Measurements from ENCODE around the gene HOXA3. TPM values are rescaled to one million over a fixed set of nuclear protein-coding genes. Genes with fewer than 3 reads are reported as not detected.

HOXA3 gene
- total RNA-seq, 1 experiment from 2014 or later: 12.0 TPM

DNA sequence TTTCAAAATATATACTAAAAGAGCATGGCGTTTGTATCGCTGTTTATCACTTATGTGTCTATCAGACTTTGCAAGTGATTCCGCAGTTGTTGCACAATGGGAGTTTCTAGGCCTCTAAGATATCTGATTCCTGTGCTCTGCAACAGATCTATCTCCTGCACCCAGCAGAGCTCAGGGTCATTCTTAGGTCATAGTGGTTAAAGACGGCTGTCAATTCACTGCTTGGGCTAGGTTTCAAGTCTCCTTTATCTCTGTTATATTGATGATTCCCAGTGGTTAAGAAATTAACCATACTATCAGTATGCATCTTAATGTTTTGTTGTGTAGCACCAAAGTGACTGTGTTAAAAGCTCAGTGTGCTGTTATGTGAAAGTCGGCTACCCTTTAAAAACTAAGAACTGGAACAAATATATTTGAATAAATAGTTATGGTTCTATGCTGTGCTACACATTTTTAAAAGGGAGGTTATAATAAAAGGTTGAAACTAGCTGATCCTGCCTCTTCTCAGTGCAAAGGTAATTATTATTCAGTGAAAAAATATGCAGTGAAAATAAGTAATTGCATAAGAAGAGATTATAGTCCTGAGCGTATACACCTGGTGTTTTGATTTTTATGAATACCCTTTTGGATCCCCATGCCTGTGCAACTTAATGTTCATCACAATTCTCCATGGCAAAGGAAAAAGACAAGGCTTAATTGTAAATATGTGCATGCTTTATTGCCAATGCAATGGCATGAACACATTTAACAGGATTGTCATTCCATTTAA lies 80.6 kb downstream of the HOXA3 start:
- H3K9me3 ChIP-seq (replicated peaks): no peaks in the 10 kb centered on the region
- no peak overlapping the region for H3K4me3 ChIP-seq
- DNase-seq: peak in 1 of 2 experiments; percentile 40
- no peaks in the 10 kb centered on the region for H3K27me3 ChIP-seq
- H3K36me3 ChIP-seq: no peaks in the 10 kb centered on the region
- no peak overlapping the region for H3K27ac ChIP-seq
- peaks cover 3% of the 10 kb centered on the region; the same call in 1 of the 2 replicates for H3K4me1 ChIP-seq

DNA sequence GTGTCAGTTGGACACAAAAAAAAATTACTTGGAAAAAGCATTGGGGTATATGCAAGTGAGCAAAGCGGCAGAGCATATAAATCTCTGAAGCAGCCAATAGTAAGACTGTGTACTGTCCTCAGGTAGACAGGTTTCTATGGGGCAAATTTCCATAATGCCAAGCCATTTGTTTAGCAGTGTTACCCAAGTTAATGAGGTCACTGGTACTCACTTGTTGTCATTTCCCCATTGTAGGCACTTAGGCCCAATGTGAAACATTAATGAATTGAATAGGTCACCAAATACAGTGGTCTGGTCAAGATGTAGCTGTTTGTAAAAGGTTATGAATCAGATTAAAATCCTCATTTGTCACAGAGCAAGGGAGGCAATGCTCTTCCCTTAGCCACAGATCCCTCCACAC lies 84.1 kb downstream of the HOXA3 start:
- no peaks in the 10 kb centered on the region for H3K9me3 ChIP-seq (replicated peaks)
- no peaks in the 10 kb centered on the region for H3K36me3 ChIP-seq
- H3K4me1 ChIP-seq: peaks cover 10% of the 10 kb centered on the region
- H3K4me3 ChIP-seq: no peak overlapping the region
- DNase-seq: no peak
- no peaks in the 10 kb centered on the region for H3K27me3 ChIP-seq
- no peak overlapping the region for H3K27ac ChIP-seq

DNA sequence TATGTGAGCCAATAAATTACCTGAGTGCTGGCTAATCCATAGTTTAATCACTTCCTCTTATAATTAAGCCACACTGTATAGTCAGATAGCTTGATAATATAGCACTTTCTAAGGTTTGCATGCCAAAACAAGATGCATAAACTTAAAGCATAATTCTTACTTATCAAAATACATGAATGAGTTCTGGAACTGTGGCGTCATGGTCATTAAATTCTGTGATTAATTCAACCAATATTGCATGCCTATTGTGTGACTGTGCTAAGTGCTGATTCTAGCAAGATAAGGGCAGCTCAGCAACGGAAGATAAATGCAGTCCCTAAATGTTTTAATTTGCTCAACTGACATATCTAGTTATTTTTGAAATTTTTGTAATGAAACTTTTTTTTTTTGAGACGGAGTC lies 86.2 kb downstream of the HOXA3 start:
- H3K4me3 ChIP-seq: no peak overlapping the region
- peaks cover 6% of the 10 kb centered on the region for H3K4me1 ChIP-seq
- no peak for DNase-seq
- H3K9me3 ChIP-seq (replicated peaks): no peaks in the 10 kb centered on the region
- H3K27me3 ChIP-seq: no peaks in the 10 kb centered on the region
- no peaks in the 10 kb centered on the region for H3K36me3 ChIP-seq
- no peak overlapping the region for H3K27ac ChIP-seq

DNA sequence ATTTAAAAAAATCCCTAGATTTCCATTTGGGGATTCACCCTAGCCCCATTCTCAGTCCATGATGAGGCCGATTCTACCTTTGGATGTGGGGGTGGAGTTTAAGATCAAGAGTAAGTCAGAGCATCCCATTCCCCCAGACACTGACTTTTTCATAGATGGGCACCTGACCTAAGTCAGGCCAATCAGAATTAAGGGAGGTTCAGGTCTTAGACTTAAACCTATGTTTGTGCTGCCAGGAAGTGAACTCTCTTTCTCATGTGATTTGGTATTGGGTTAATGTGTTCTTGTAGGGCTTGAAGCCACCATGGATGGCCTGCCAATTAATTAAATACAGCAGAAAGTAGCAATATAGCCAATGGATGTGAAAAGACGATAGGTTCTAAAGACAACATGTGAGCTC lies 86.7 kb downstream of the HOXA3 start:
- H3K27me3 ChIP-seq: no peaks in the 10 kb centered on the region
- no peak overlapping the region for H3K4me3 ChIP-seq
- H3K9me3 ChIP-seq (replicated peaks): no peaks in the 10 kb centered on the region
- H3K4me1 ChIP-seq: peaks cover 6% of the 10 kb centered on the region; the same call in 1 of the 2 replicates
- no peaks in the 10 kb centered on the region for H3K36me3 ChIP-seq
- no peak overlapping the region for H3K27ac ChIP-seq
- DNase-seq: no peak

DNA sequence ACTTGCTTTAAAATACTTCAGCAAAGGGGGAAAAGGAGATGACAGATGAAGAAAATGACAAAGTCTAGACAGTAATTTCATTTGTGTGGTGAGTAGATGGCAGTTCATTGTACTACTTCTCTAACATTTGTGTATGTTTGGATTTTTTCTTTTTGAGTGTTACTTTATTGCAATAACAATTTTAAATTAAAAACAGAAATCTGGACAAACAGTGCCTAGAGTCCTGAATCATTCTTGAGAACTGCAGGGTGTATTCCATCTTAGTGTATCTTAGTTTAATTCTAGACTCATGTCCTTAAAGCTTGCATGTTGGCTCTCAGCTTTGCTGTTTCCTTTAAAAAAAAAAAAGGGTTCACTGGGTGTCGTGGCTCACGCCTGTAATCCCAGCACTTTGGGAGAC lies 87.7 kb downstream of the HOXA3 start:
- no peak for DNase-seq
- H3K27me3 ChIP-seq: no peaks in the 10 kb centered on the region; the same call in 1 of the 2 replicates
- no peak overlapping the region for H3K27ac ChIP-seq
- H3K9me3 ChIP-seq (replicated peaks): no peaks in the 10 kb centered on the region
- no peak overlapping the region for H3K4me3 ChIP-seq
- H3K4me1 ChIP-seq: peaks cover 6% of the 10 kb centered on the region; the same call in 1 of the 2 replicates
- H3K36me3 ChIP-seq: no peaks in the 10 kb centered on the region

DNA sequence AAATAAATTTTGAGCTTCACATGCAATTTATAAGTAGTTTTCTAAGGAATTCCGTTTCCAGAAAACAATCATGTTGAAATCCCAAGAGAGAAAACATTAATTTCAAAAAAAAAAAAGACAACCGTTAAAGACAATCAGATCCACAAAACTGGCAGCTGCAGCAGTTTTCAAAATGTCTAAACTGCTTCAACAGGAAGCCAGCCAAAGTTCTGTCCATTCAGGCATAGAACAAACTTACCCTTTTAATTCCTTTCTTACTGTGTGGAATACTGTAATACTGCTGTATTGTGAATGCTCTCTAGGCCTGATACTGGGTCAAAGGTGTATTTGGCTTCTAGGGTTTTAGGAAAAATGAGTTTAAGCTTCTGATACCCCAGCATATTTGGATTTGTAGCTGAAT lies 88.2 kb downstream of the HOXA3 start:
- Histone ChIP-seq H3K27ac (no peak overlapping the region), H3K9me3 (replicated peaks) (no peaks in the 10 kb centered on the region), H3K4me3 (no peak overlapping the region), H3K4me1 (peaks cover 6% of the 10 kb centered on the region; the same call in 1 of the 2 replicates), H3K36me3 (no peaks in the 10 kb centered on the region), H3K27me3 (no peaks in the 10 kb centered on the region; the same call in 1 of the 2 replicates)
- no peak for DNase-seq

DNA sequence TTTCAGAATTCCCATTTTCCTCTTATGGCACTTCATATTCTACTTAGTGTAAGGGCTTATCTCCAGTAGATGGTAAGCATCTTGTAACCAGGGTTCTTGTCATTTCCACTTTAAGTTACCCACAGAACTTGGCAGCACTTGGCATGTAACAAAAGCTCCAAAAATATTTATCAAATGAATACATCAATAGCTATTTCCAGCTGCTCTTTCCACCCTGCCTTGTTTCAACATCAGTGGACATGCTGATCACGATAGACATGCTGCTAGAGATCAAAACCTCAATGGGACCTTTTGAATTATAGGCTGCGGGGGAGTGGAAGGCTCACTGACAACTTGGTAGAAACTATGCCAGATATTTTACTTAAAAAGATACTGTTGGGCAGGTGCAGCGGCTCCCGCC lies 89.4 kb downstream of the HOXA3 start:
- no peak overlapping the region for H3K27ac ChIP-seq
- no peaks in the 10 kb centered on the region for H3K36me3 ChIP-seq
- H3K4me1 ChIP-seq: peaks cover 6% of the 10 kb centered on the region; the same call in 1 of the 2 replicates
- no peaks in the 10 kb centered on the region for H3K9me3 ChIP-seq (replicated peaks)
- no peak overlapping the region for H3K4me3 ChIP-seq
- no peak for DNase-seq
- H3K27me3 ChIP-seq: no peaks in the 10 kb centered on the region; the same call in 1 of the 2 replicates

Other genes with a start within 250 kb of the HOXA3 start
- 6.8 and 7.3 TPM in 2 replicates for gene HOXA1, start 56.6 kb downstream of the HOXA3 start, total RNA-seq (2014; rRNA removed; shearing (Covaris generic))
- gene HOXA2, start 49.9 kb downstream of the HOXA3 start, total RNA-seq (2014; rRNA removed; shearing (Covaris generic)): 2.8 and 4.2 TPM in 2 replicates
- 5.3 and 5.6 TPM in 2 replicates for gene HOXA4, start 21.8 kb downstream of the HOXA3 start, total RNA-seq (2014; rRNA removed; shearing (Covaris generic))
- gene HOXA5, start 8.9 kb downstream of the HOXA3 start, total RNA-seq (2014; rRNA removed; shearing (Covaris generic)): 10.4 and 11.9 TPM in 2 replicates
- gene HOXA6, start 4.8 kb downstream of the HOXA3 start, total RNA-seq (2014; rRNA removed; shearing (Covaris generic)): 3.8 and 4.6 TPM in 2 replicates
- gene HOXA7, start 4.1 kb upstream of the HOXA3 start, total RNA-seq (2014; rRNA removed; shearing (Covaris generic)): 38.6 and 40.4 TPM in 2 replicates
- 0.10 and 0.30 TPM in 2 replicates for gene HOXA9, start 13.0 kb upstream of the HOXA3 start, total RNA-seq (2014; rRNA removed; shearing (Covaris generic))
- gene HOXA10, start 21.7 kb upstream of the HOXA3 start, total RNA-seq (2014; rRNA removed; shearing (Covaris generic)): 16.2 and 17.2 TPM in 2 replicates
- gene HOXA11, start 32.6 kb upstream of the HOXA3 start, total RNA-seq (2014; rRNA removed; shearing (Covaris generic)): 5.0 and 5.8 TPM in 2 replicates
- gene HOXA13, start 47.5 kb upstream of the HOXA3 start, total RNA-seq (2014; rRNA removed; shearing (Covaris generic)): 1.6 and 1.7 TPM in 2 replicates
- gene EVX1, start 90.2 kb upstream of the HOXA3 start, total RNA-seq (2014; rRNA removed; shearing (Covaris generic)): not detected in 2 replicates